Testis (tissue), 3 donors: ENCODE data around the gene ADGRA1. TPM values are rescaled to one million over a fixed set of nuclear protein-coding genes. Genes with fewer than 3 reads are reported as not detected.

ENCODE experiments used
- DNase-seq: peaks from one replicate; pipeline ENCODE4 v3.0.0-alpha.2; 2019
- H3K27ac ChIP-seq, 2 donors: fragments of 200-600 bp; sonication (generic); one replicate each; pipeline ENCODE4 v1.5.1; 2019
- H3K27me3 ChIP-seq: fragments of 200-600 bp; sonication (generic); one replicate; pipeline ENCODE4 v1.5.1; 2019
- H3K36me3 ChIP-seq: fragments of 200-600 bp; sonication (generic); one replicate; pipeline ENCODE4 v1.5.1; 2017; ENCODE audit warnings: low read depth; ENCODE audit errors: missing control alignments
- H3K4me1 ChIP-seq: fragments of 200-600 bp; sonication (generic); one replicate; pipeline ENCODE4 v1.5.1; 2019
- H3K4me3 ChIP-seq, 2 donors: fragments of 200-600 bp; sonication (generic); one replicate each; pipeline ENCODE4 v1.5.1; 2017 to 2019
- H3K9me3 ChIP-seq: fragments of 200-600 bp; sonication (generic); one replicate; pipeline ENCODE4 v1.5.1; 2017
- CTCF ChIP-seq, 3 experiments: fragments of 450-650 bp in 2 of 3; fragments of 200-600 bp in 1 of 3; sonication (generic) in 1 of 3; IDR thresholded peaks; one replicate each; pipeline ENCODE4 v1.5.1; 2016 to 2019; ENCODE audit warnings: antibody characterized with exemption in 3 of 3, mild to moderate bottlenecking in 2 of 3, moderate library complexity in 1 of 3
- POLR2A ChIP-seq: fragments of 450-650 bp; IDR thresholded peaks from one replicate; pipeline ENCODE4 v1.6.1; 2017; ENCODE audit warnings: antibody characterized with exemption, mild to moderate bottlenecking, moderate library complexity
- whole genome bisulfite sequencing, 2 donors: methylation state at CpG; one replicate each; pipeline ENCODE4 v1.1.5; 2018; 5-methylcytosine and 5-hydroxymethylcytosine counted together
- intact Hi-C: fragments of 100-400 bp; cut with DNase I; formaldehyde crosslinking; loops from one replicate; pipeline ENCODE4 v1.15.1; 2023; ENCODE audit warnings: low total_unique reads
- polyA plus RNA-seq: library from polyadenylated mRNA; stranded (reverse); fragments of 350-450 nt; fragmentation: Illumina TruSeq; extraction: RNeasy Lipid Tissue Mini Kit (QIAGEN cat#74804); gene quantifications from one replicate; pipeline ENCODE4 v1.2.3, GENCODE V29; 2014; ENCODE audit warnings: low read depth, low replicate concordance; ENCODE audit not compliant: insufficient read depth
- total RNA-seq, 2 donors: library from RNA; depleted of rRNA; stranded (reverse); fragments of >200 nt; gene quantifications; one replicate each; pipeline ENCODE4 v1.2.3, GENCODE V29; 2016

ADGRA1 gene
- total and polyA plus RNA-seq, 3 donors from 2014 or later = 0.95 to 1.4 (median 1.1) TPM

- Histone ChIP-seq H3K9me3 (no peaks in the 10 kb centered on the region), H3K4me1 (no peaks in the 10 kb centered on the region), H3K4me3 (no peak overlapping the region), H3K27ac (no peak overlapping the region), H3K36me3 (no peaks in the 10 kb centered on the region), H3K27me3 (no peaks in the 10 kb centered on the region)
- intact Hi-C loops = no loop called here
- TF ChIP-seq POLR2A (no peak), CTCF (IDR thresholded peaks at IDR 0.05) (peak; percentile 36 to 69 (median 60))
- 53 to 67% methylated on average over 9 to 45 of the region's 58 CpGs for WGBS, 2 donors
- DNase-seq = no peak
These were observed 36.9 kb downstream of the ADGRA1 start for GRCh38 chr10:133124357-133125211.

- H3K4me1 ChIP-seq = no peaks in the 10 kb centered on the region
- no peak for DNase-seq
- TF ChIP-seq CTCF (IDR thresholded peaks at IDR 0.05) = no peak
- no peak for TF ChIP-seq POLR2A
- no peaks in the 10 kb centered on the region for H3K27me3 ChIP-seq
- no peak overlapping the region for H3K4me3 ChIP-seq
- H3K27ac ChIP-seq = no peak overlapping the region
- WGBS, 2 donors = 82 to 89% methylated on average over 9 of the region's 9 CpGs
- intact Hi-C loops = no loop called here
- H3K9me3 ChIP-seq = no peaks in the 10 kb centered on the region
- H3K36me3 ChIP-seq = no peaks in the 10 kb centered on the region
These were observed 38.2 kb downstream of the ADGRA1 start for GRCh38 chr10:133125901-133126300.

- intact Hi-C loops = no loop called here
- WGBS, 2 donors = 74 to 77% methylated on average over 26 to 57 of the region's 57 CpGs
- Histone ChIP-seq H3K4me3 (peak overlapping the region in 1 of 2 donors; percentile 38), H3K27ac (no peak overlapping the region), H3K36me3 (no peaks in the 10 kb centered on the region), H3K4me1 (no peaks in the 10 kb centered on the region), H3K9me3 (no peaks in the 10 kb centered on the region), H3K27me3 (no peaks in the 10 kb centered on the region)
- DNase-seq = no peak
- TF ChIP-seq POLR2A (no peak), CTCF (IDR thresholded peaks at IDR 0.05) (no peak)
These were observed 38.9 kb downstream of the ADGRA1 start for GRCh38 chr10:133126431-133127290.

GRCh38 chr10:133127291-133128125, 39.8 kb downstream of the ADGRA1 start:
- 55 to 59% methylated on average over 15 to 27 of the region's 36 CpGs for WGBS, 2 donors
- no peaks in the 10 kb centered on the region for H3K27me3 ChIP-seq
- H3K4me3 ChIP-seq = peak overlapping the region in 1 of 2 donors; percentile 38
- peak; percentile 91 for DNase-seq
- H3K9me3 ChIP-seq = no peaks in the 10 kb centered on the region
- TF ChIP-seq POLR2A (no peak), CTCF (IDR thresholded peaks at IDR 0.05) (no peak)
- H3K36me3 ChIP-seq = no peaks in the 10 kb centered on the region
- intact Hi-C loops = no loop called here
- no peak overlapping the region for H3K27ac ChIP-seq
- H3K4me1 ChIP-seq = no peaks in the 10 kb centered on the region
